ENCODE data around the gene CCDC136.

Gene CCDC136

DNA sequence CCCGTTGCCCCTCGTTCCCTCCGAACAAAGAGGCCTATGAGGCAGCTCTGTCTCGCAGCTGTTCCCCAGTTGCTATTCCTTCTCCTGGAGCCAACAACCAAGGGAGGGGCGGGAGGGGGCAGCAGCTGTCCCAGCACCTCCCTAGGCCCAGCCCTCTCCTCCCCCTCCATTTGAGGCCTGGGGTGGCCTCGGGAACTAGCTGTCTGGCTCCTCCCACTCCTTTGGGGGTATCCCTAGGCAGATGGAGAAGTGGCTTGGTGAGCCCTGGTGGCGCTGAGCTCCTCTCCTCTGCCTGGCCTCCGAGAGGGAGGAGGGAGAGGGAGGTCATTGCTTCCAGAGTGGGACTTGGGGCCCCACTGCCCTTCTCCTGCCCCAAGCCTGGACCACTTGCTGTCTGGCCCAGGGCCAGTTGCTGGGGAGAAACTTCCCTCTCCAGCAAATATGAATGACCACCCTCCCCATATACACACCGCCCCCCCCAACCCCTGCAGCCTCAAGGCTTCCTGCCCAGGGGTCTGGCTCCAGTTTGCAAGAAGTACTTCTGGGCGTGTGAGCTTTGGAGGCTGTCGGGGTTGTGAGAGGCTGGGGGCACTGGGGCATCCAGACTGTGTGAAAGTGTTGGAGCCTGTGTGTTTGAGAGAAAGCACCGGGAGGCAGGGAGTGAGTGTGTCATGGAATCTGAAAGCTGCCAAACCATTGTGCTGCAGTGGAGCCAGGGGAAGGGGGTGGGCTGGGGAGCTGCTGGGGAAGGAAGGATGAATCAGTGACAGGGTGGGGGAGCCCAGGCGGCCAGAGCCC lies 41.6 kb downstream of the CCDC136 start:
- DNase-seq: peak; percentile 14 to 55

DNA sequence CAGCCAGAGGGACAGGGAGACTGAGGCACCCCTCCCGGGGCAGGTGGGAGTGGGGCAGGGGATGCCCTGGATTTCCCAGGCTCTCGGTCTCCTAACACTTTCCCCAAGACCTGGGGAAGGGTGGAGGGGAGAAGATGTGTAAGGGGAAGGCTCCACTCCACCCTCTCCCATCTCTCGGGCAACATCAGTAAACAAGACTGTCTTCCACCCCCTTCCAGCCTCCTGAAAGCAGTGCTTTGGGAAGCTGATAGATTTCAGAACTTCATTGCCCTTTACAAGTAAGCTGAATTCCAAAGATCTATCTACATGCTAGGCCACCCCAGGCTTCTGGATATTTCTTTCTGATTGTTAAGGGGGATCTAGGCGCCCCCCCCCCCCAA lies 42.2 kb downstream of the CCDC136 start:
- no peak for DNase-seq

GRCh38 chr7:128835231-128835751 lies 43.5 kb downstream of the CCDC136 start:
- no peak for DNase-seq

DNA sequence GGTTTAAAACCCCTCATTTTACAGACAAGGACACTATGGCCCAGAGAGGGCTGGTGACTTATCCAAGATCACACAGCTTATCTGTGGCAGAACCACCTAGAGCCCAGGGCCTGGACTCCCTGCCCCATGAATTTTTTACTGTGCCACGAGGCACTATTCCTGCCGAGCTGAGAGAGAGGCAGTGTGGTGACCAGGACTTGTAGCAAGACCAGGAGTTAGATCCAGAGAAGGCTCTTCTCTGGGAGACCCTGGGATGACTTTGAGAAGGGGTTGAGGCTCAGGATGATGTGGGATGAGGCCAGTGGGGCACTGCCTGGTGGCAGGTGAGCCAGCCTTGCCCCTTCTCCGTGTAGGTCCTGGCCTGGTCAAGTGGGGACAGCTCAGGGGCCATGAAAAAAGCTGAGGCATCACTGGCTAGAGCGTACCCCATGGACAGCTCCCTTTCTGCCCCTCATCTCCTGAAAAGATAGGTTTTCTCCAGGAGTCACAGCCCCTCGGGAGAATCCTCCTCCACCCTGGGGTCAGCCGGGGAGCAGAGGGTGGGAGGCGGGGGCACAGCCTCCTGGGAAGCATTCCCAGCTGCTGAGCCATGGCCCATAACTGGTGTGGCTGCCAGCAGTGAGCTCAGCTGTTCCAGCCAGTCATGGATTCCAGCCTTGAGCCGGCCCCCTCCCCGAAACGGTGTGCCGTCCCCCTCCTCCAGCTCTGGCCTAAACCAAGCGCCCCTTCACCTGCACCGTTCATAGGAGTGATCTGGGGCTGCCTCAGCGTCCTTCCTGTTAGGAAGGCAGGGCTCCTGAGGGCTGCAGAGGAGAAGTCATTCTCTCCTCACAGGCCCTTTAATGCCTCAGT lies 44.2 kb downstream of the CCDC136 start:
- DNase-seq: no peak

- no peak for DNase-seq
Observed at GRCh38 chr7:128836729-128837348, 45.1 kb downstream of the CCDC136 start.

- DNase-seq: no peak
Observed at GRCh38 chr7:128837521-128837921, 45.8 kb downstream of the CCDC136 start.

- no peak for DNase-seq
Observed at GRCh38 chr7:128838109-128838779, 46.5 kb downstream of the CCDC136 start.

DNA sequence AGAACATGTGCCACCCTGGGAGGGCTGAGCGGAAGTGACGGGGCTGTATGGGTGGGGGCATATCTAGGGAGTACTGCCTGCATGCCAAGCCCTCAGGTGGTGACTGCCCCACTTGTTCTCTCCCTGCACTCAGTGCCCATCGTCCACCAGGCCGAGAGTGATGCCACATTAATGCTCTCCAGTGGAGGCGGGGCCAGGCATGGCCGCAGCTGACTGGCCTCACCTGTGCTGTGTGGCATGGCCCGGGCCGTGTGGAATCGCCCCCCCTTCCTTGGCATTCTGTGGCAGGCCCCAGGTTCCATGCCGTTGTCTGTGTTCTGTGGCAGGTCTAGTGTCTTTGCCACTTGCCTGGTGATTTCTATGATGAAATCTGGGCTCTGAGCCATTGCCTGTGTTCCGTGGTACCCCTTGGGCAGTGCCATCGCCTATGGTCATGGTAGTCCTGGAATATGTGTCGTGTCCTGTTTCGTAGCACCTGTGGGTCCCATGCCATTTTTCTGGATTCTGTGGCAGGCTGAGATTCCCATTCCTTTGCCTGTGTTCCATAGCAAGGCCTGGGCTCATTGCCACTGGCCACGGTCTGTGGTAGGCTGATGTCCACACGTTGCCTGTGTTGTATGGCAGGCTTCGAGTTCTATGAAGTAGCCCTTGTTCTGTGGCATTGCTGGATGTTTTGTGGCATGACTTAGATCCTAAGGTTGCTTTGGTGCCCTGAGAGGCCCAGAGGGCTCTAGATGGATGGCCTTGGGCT lies 47.4 kb downstream of the CCDC136 start:
- DNase-seq: no peak

DNA sequence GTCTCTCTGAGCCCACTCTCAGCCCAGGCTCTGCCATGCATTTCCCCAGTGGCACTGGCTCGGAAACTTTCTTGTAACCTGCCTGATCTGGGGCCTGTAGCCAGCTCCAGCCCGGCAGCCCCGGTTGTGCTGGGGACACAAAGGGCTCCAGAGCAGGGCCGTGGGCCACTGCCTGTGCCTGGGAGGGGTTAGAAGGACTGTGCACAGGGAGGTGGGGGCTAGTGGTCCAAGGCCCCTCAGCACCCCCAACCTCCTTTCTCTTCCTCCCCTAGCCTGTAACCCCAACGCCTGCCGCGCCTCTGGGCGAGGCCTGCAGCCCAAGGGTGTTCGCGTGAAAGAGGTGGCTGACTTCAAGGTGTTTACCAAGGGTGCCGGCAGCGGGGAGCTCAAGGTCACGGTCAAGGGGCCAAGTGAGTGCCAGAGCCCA lies 48.0 kb downstream of the CCDC136 start:
- no peak for DNase-seq

DNA sequence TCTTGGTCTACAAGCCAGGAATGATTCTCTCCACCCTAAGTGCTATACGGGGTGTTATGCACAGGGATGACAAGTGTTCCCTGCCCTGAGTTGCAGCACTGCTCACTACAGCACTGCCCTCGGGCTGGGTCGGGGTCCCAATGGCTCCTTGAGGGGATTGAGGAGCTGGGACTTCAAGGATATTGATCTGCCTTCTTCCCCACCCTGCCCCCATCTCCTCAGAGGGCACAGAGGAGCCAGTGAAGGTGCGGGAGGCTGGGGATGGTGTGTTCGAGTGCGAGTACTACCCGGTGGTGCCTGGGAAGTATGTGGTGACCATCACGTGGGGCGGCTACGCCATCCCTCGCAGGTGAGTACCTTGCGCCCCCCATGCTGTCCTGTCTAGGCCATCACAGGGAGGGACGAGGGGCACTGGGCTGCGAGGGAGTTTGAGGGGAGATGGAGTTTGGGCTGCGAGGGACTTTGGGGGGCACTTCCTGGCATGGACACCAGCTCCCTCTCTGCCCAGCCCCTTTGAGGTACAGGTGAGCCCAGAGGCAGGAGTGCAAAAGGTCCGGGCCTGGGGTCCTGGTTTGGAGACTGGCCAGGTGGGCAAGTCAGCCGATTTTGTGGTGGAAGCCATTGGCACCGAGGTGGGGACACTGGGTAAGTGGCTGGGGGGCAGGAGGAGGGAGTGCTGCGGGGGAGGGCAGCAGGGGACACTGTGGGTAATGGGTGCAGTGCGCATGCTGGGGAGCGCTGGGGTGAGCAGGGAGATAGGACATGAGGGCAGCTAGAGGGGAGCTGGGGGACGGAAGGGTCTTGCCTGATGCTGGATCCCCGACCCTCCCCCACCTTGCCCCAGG lies 48.8 kb downstream of the CCDC136 start:
- no peak for DNase-seq

DNA sequence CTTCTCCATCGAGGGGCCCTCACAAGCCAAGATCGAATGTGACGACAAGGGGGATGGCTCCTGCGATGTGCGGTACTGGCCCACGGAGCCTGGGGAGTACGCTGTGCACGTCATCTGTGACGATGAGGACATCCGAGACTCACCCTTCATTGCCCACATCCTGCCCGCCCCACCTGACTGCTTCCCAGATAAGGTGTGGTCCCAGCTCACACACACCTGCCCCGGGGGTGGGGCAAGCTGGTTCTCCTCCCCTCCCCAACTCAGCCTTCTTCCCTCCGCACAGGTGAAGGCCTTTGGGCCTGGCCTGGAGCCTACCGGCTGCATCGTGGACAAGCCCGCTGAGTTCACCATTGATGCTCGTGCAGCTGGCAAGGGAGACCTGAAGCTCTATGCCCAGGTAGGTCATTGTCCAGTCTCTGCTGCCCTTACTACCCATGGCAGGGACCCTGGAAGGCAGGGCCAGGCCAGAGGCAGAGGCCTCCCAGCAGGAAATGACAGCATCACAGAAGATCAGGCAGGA lies 49.5 kb downstream of the CCDC136 start:
- DNase-seq: no peak

DNA sequence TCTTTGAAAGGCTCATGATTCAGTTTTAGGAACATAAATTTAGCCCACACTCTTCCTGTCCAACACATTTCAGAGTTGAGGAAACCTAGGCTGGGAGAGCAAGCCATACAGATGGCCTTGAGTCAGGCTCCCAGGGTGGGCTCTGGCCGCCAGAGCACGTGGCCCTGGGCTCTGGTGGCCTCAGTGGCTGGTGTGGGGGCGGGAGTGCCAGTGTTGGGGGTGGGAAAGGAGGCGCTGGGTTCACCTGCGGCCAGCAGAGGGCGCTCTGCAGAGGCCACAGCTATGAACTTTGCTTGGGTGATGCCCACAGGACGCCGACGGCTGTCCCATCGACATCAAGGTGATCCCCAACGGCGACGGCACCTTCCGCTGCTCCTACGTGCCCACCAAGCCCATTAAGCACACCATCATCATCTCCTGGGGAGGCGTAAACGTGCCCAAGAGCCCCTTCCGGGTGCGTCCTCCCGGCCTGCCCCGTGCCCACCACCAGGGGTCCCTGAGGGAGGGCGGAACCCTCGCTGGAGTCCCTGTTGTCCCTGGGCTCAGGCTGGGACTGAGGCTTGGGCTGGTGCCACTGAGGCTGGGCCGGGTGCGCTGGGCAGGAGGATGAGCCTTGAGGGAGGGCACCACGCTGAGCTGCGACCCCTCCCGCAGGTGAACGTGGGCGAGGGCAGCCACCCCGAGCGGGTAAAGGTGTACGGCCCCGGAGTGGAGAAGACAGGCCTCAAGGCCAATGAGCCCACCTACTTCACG lies 50.3 kb downstream of the CCDC136 start:
- DNase-seq: no peak

- DNase-seq: peak in 1 of 2 experiments; percentile 12
Observed at GRCh38 chr7:128842674-128843641, 51.2 kb downstream of the CCDC136 start.

DNA sequence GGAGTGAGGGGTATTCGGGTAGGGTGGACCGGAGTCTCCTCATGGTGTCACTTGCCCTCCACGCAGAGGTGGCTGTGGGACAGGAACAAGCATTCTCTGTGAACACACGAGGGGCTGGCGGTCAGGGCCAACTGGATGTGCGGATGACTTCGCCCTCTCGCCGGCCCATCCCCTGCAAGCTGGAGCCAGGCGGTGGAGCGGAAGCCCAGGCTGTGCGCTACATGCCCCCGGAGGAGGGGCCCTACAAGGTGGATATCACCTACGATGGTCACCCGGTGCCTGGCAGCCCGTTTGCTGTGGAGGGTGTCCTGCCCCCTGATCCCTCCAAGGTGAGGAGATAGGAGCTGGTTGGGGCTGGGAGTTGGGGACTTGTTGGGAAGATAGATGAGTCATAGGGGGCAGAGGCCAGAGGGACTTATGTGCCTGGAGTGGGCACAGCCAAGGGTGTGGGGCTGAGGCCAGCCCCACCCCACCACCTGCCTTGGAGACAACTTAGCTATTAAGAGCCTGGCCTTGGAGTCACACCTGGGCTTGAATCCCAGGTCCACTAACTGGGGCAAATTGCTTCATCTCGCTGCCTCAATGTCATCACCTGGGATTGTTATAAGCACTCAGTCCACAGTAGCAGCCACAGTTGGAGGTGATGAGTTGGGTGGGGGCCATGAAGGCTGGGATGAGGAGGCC lies 52.3 kb downstream of the CCDC136 start:
- DNase-seq: no peak

- no peak for DNase-seq
Observed at GRCh38 chr7:128844777-128845311, 53.1 kb downstream of the CCDC136 start.

DNA sequence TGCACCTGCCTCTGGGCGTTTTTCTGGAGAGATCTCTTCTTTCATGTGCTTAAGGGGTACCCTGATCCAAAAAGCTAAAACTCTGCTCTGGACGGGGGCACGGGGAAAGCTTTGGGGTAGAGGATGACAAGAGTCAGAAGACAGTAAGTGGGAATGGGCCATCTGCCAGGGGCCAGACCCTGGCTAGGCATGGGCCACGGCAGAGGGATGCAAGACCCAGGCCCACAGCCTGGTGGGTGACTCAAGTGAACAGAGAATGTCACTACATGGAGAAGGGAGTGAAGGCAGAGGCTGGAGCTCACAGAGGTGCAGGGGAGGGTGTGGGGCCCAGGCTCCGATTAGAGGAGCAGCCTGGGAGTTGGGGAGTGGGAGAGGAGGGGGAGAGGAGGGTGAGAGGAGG lies 53.7 kb downstream of the CCDC136 start:
- DNase-seq: no peak

DNA sequence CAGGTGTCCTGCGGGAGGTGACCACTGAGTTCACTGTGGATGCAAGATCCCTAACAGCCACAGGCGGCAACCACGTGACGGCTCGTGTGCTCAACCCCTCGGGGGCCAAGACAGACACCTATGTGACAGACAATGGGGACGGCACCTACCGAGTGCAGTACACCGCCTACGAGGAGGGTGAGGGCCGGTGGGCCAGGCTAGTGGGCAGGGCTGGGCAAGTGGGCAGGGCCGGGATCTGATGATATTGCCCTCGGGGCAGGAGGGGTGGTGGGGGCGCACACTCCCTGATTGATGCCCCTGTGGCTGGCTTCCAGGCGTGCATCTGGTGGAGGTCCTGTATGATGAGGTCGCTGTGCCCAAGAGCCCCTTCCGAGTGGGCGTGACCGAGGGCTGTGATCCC lies 54.2 kb downstream of the CCDC136 start:
- DNase-seq: no peak
